NCI-H748 (cell line): ENCODE data around the gene CLOCK.

Source experiments
- DNase-seq: peaks from one replicate; lab custom pipeline; 2025; ENCODE audit not compliant: unreplicated experiment; lab: John Stamatoyannopoulos, UW

CLOCK gene

GRCh38 chr4:55488716-55489115 lies 58.0 kb downstream of the CLOCK start:
- DNase-seq = no peak

- DNase-seq = no peak
These were observed 60.9 kb downstream of the CLOCK start for GRCh38 chr4:55485821-55486220.

- DNase-seq = no peak
These were observed 63.4 kb downstream of the CLOCK start for GRCh38 chr4:55483315-55483714.

GRCh38 chr4:55475394-55476243 lies 71.1 kb downstream of the CLOCK start:
- no peak for DNase-seq

GRCh38 chr4:55469979-55470378 lies 76.7 kb downstream of the CLOCK start:
- no peak for DNase-seq

GRCh38 chr4:55468724-55469123 lies 78.0 kb downstream of the CLOCK start:
- no peak for DNase-seq

- DNase-seq = no peak
These were observed 80.7 kb downstream of the CLOCK start for GRCh38 chr4:55466001-55466400.

- no peak for DNase-seq
These were observed 88.1 kb downstream of the CLOCK start for GRCh38 chr4:55458611-55459010.

- no peak for DNase-seq
These were observed 88.5 kb downstream of the CLOCK start for GRCh38 chr4:55458164-55458563.

GRCh38 chr4:55450566-55450965 lies 96.1 kb downstream of the CLOCK start:
- no peak for DNase-seq

GRCh38 chr4:55447831-55448230 lies 98.9 kb downstream of the CLOCK start:
- no peak for DNase-seq

GRCh38 chr4:55447108-55447708 lies 99.5 kb downstream of the CLOCK start:
- no peak for DNase-seq

GRCh38 chr4:55446578-55446922 lies 100.2 kb downstream of the CLOCK start:
- no peak for DNase-seq

- DNase-seq = no peak
These were observed 100.7 kb downstream of the CLOCK start for GRCh38 chr4:55445921-55446577.

- DNase-seq = peak; percentile 2
These were observed 101.9 kb downstream of the CLOCK start for GRCh38 chr4:55444827-55445226.

GRCh38 chr4:55442541-55442940 lies 104.2 kb downstream of the CLOCK start:
- DNase-seq = no peak

- DNase-seq = no peak
These were observed 105.9 kb downstream of the CLOCK start for GRCh38 chr4:55440786-55441185.

GRCh38 chr4:55439023-55439422 lies 107.7 kb downstream of the CLOCK start:
- DNase-seq = peak; percentile 49

- DNase-seq = no peak
These were observed 108.4 kb downstream of the CLOCK start for GRCh38 chr4:55438314-55438713.

- no peak for DNase-seq
These were observed 108.9 kb downstream of the CLOCK start for GRCh38 chr4:55437823-55438222.

- DNase-seq = no peak
These were observed 109.3 kb downstream of the CLOCK start for GRCh38 chr4:55437356-55437796.
